ENCODE measurements around the gene KSR2. TPM values are rescaled to one million over a fixed set of nuclear protein-coding genes. Genes with fewer than 3 reads are reported as not detected.

Gene KSR2
- total RNA-seq, 1 donor from 2014 or later: not detected

- H3K27me3 ChIP-seq (ENCODE audit: low read depth): peaks cover 31% of the 10 kb centered on the region
- no peaks in the 10 kb centered on the region for H3K36me3 ChIP-seq
- H3K4me3 ChIP-seq: no peak overlapping the region
- DNase-seq: no peak
- H3K27ac ChIP-seq (replicated peaks): no peak overlapping the region
- H3K4me1 ChIP-seq: peaks cover 7% of the 10 kb centered on the region
- no peaks in the 10 kb centered on the region for H3K9me3 ChIP-seq (replicated peaks)
- TF ChIP-seq, protein P1, sequence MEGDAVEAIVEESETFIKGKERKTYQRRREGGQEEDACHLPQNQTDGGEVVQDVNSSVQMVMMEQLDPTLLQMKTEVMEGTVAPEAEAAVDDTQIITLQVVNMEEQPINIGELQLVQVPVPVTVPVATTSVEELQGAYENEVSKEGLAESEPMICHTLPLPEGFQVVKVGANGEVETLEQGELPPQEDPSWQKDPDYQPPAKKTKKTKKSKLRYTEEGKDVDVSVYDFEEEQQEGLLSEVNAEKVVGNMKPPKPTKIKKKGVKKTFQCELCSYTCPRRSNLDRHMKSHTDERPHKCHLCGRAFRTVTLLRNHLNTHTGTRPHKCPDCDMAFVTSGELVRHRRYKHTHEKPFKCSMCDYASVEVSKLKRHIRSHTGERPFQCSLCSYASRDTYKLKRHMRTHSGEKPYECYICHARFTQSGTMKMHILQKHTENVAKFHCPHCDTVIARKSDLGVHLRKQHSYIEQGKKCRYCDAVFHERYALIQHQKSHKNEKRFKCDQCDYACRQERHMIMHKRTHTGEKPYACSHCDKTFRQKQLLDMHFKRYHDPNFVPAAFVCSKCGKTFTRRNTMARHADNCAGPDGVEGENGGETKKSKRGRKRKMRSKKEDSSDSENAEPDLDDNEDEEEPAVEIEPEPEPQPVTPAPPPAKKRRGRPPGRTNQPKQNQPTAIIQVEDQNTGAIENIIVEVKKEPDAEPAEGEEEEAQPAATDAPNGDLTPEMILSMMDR (IDR thresholded peaks at IDR 0.05; ENCODE audit: borderline replicate concordance): no peak
- intact Hi-C loops (cut with micrococcal nuclease): no loop called here
Measured at GRCh38 chr12:117577122-117577657, 391.6 kb downstream of the KSR2 start.

DNA sequence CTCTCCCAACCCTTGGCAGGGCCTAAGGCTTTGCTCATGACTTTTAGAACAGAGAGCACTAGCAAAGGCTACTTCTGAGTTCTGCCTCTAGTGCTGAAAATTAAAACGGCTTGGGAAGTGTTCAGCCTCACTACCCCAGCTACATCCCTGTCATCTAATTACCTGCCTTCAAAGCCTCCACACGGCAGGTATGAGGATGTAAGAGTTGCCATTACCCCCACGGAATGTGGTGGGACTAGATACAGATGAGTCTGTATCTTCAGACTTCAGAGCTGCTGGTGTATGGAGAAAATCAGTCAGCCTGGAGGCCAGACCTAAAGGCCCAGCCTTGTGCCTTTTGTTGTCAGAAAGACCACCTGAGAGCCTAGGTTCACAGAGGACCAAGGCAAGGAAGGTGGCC is 392.7 kb downstream of the KSR2 start:
- intact Hi-C loops (cut with micrococcal nuclease): no loop called here
- Histone ChIP-seq H3K4me1 (peaks cover 7% of the 10 kb centered on the region), H3K36me3 (no peaks in the 10 kb centered on the region), H3K4me3 (no peak overlapping the region), H3K27ac (replicated peaks) (no peak overlapping the region), H3K27me3 (ENCODE audit: low read depth) (peaks cover 33% of the 10 kb centered on the region), H3K9me3 (replicated peaks) (no peaks in the 10 kb centered on the region)
- DNase-seq: no peak
- TF ChIP-seq, protein P1 (IDR thresholded peaks at IDR 0.05; ENCODE audit: borderline replicate concordance): no peak

DNA sequence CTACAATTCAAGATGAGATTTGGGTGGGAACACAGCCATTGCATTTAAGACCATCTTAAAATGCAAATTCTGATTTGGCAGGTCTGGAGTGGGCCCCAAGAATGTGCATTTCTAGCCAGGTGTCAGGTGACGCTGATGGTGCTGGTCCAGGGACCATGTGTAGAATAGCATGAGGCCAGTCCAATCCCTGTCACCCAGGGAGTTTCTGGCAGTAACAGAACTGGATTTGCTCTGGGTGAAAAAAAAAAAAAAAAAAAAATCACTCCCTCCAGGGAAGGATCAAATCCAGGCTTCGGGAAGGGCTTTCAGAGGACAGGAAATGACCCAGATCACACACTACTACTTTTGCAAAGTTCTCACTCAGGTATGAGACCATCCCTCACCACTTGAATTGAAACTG is 394.1 kb downstream of the KSR2 start:
- no peaks in the 10 kb centered on the region for H3K36me3 ChIP-seq
- DNase-seq: no peak
- intact Hi-C loops (cut with micrococcal nuclease): no loop called here
- no peaks in the 10 kb centered on the region for H3K9me3 ChIP-seq (replicated peaks)
- peaks cover under 1% of the 10 kb centered on the region for H3K4me1 ChIP-seq
- peaks cover 44% of the 10 kb centered on the region for H3K27me3 ChIP-seq (ENCODE audit: low read depth)
- H3K27ac ChIP-seq (replicated peaks): no peak overlapping the region
- no peak overlapping the region for H3K4me3 ChIP-seq
- TF ChIP-seq, protein P1 (IDR thresholded peaks at IDR 0.05; ENCODE audit: borderline replicate concordance): no peak

GRCh38 chr12:117572755-117573154 is 396.0 kb downstream of the KSR2 start:
- H3K4me3 ChIP-seq: no peak overlapping the region
- no peaks in the 10 kb centered on the region for H3K36me3 ChIP-seq
- no peaks in the 10 kb centered on the region for H3K4me1 ChIP-seq
- no peak overlapping the region for H3K27ac ChIP-seq (replicated peaks)
- intact Hi-C loops (cut with micrococcal nuclease): no loop called here
- peaks cover 58% of the 10 kb centered on the region for H3K27me3 ChIP-seq (ENCODE audit: low read depth)
- H3K9me3 ChIP-seq (replicated peaks): no peaks in the 10 kb centered on the region
- TF ChIP-seq, protein P1 (IDR thresholded peaks at IDR 0.05; ENCODE audit: borderline replicate concordance): no peak
- DNase-seq: no peak

DNA sequence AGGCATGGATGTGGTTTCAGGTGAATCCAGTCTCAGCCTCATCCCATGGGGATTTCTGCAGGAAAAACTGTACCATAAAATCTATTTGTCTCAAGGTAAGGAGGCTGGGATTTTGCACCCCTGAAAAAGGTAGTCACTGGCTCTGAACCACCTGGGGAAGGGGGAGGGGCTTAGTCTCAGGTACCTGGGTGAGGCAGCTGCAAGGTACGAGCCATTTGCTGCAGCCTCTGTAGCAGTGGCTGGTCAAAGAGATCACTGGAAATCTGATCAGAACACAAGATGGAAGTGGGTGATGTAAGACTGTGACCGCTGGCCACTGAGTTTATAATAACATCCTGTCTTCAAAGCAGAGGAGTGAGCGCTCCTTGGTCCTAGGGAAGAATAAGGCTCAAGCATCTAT is 397.5 kb downstream of the KSR2 start:
- H3K36me3 ChIP-seq: no peaks in the 10 kb centered on the region
- TF ChIP-seq, protein P1 (IDR thresholded peaks at IDR 0.05; ENCODE audit: borderline replicate concordance): no peak
- H3K9me3 ChIP-seq (replicated peaks): no peaks in the 10 kb centered on the region
- intact Hi-C loops (cut with micrococcal nuclease): no loop called here
- no peak overlapping the region for H3K4me3 ChIP-seq
- no peak for DNase-seq
- no peak overlapping the region for H3K27ac ChIP-seq (replicated peaks)
- H3K4me1 ChIP-seq: no peaks in the 10 kb centered on the region
- H3K27me3 ChIP-seq (ENCODE audit: low read depth): peaks cover 70% of the 10 kb centered on the region
